Activated CD4-positive, alpha-beta T cell treated with anti-CD3 and anti-CD28 coated beads for 1 hour (primary cell): ENCODE data around the gene DHX29.
"Not testable (repeated sequence)": the region's sequence is repeated elsewhere in the genome, so short reads cannot be mapped to it uniquely, and the experiment has no call there.

Experiments used
- DNase-seq: peaks from one replicate; pipeline ENCODE4 v3.0.0-alpha.2; 2020

DHX29 gene, protein sequence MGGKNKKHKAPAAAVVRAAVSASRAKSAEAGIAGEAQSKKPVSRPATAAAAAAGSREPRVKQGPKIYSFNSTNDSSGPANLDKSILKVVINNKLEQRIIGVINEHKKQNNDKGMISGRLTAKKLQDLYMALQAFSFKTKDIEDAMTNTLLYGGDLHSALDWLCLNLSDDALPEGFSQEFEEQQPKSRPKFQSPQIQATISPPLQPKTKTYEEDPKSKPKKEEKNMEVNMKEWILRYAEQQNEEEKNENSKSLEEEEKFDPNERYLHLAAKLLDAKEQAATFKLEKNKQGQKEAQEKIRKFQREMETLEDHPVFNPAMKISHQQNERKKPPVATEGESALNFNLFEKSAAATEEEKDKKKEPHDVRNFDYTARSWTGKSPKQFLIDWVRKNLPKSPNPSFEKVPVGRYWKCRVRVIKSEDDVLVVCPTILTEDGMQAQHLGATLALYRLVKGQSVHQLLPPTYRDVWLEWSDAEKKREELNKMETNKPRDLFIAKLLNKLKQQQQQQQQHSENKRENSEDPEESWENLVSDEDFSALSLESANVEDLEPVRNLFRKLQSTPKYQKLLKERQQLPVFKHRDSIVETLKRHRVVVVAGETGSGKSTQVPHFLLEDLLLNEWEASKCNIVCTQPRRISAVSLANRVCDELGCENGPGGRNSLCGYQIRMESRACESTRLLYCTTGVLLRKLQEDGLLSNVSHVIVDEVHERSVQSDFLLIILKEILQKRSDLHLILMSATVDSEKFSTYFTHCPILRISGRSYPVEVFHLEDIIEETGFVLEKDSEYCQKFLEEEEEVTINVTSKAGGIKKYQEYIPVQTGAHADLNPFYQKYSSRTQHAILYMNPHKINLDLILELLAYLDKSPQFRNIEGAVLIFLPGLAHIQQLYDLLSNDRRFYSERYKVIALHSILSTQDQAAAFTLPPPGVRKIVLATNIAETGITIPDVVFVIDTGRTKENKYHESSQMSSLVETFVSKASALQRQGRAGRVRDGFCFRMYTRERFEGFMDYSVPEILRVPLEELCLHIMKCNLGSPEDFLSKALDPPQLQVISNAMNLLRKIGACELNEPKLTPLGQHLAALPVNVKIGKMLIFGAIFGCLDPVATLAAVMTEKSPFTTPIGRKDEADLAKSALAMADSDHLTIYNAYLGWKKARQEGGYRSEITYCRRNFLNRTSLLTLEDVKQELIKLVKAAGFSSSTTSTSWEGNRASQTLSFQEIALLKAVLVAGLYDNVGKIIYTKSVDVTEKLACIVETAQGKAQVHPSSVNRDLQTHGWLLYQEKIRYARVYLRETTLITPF (N-terminal part only)

DNA sequence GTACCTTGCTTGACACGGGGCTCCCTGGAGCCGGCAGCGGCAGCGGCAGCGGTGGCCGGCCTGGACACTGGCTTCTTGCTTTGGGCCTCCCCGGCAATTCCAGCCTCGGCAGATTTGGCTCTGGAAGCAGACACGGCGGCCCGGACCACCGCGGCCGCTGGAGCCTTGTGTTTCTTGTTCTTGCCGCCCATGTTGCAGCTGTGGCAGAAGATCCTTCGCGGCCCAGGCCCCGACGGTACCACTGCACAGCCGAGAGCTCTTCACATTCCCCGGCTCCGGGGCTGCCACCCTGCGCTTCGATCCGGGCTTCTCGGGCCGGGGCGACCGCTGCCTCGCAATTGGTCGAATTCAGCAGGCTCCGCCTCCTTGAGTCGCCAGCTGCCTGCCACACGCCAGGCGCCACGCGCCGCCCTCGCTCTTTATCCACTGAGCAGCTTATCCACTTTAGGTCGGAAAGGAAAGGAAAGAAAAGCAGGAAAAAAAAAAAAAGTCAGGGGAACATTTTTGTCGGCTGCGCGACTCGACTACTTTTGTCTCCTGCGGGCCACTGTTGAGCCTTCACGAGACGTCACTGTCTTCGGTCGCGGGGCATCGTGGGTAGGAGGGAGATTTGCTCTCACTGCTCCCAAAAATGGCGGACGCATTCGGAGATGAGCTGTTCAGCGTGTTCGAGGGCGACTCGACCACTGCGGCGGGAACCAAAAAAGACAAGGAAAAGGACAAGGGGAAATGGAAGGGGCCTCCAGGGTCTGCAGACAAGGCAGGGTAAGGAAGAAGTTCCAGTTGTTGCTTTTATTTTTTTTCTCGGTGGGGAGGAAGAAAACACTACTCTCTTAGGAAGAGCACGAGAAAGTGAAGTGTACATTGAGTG, at the start of gene DHX29, which contains the start of gene MTREX:
TSS of gene DHX29 (minus strand) at position 312 of the 871 bp plus-strand sequence. CDS start at position 191, 121 bp downstream.
TSS of gene MTREX (plus strand) at position 607 of the 871 bp plus-strand sequence. CDS start at position 632, 25 bp downstream.
- DNase-seq, result peak; percentile 78

DNA sequence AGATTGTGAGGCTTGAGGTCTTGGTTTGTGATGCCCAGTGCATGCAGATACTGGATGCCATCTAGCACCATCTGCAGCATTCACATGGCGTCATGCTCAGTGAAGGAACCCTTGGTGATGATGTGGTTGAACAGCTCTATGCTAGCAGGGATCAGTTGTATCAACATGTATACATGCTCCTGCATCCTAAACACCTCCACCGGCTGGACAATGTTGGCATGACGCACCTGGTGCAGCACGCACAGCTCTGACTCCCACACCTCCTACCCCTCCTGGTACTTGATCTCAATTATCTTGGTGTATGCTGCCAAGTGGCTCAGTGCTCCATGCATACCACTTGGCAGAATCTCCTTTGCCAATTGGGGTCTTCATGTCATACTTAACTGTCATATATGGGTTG, 49.4 kb upstream of the DHX29 start:
- no peak for DNase-seq

DNA sequence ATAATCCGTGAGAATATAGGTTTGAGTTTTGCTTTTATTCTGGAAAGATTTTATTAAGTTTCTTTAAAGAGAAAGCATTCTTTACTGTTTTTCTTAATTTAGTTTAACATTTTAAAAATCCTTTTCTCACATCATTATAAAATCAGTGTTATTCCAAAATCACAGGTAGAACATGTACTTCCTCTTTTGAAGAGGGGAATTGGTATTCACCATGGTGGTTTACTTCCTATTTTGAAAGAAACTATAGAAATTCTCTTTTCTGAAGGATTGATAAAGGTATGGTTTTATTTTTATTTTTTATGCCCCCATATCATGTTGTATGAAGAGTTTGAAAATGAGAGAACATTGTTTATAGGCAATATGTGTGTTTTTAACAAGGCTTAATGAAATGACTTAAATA, 43.3 kb upstream of the DHX29 start:
- no peak for DNase-seq

DNA sequence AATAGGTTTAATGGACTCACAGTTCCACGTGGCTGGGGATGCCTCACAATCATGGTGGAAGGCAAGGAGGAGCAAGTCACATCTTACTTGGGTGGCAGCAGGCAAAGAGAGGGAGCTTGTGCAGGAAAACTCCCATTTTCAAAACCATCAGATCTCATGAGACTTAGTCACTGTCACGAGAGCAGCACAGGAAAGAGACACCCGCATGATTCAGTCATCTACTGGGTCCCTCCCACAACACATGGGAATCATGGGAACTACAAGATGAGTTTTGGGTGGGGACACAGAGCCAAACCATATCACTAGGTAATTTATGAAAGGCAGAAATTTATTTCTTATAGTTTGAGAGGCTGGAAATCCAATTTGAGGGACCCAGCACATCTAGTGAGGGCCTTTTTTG, 40.3 kb upstream of the DHX29 start:
- DNase-seq, result no peak

DNA sequence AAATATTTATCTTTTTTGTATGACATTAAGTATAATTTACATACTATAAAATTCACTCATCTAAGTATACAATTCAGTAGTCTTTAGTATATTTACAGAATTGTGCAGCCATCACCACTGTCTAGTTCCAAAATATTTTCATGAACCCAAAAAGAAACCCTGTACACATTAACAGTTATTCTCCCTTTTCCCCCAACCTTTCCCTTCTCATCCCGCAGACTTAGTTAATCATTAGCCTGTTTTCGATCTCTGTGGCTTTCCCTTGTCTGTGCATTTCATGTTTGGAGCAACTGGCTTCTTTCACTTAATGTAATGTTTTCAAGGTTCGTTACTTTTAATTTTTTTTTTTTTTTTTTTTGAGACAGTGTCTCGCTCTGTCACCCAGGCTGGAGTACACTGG, 37.8 kb upstream of the DHX29 start:
- no peak for DNase-seq

DNA sequence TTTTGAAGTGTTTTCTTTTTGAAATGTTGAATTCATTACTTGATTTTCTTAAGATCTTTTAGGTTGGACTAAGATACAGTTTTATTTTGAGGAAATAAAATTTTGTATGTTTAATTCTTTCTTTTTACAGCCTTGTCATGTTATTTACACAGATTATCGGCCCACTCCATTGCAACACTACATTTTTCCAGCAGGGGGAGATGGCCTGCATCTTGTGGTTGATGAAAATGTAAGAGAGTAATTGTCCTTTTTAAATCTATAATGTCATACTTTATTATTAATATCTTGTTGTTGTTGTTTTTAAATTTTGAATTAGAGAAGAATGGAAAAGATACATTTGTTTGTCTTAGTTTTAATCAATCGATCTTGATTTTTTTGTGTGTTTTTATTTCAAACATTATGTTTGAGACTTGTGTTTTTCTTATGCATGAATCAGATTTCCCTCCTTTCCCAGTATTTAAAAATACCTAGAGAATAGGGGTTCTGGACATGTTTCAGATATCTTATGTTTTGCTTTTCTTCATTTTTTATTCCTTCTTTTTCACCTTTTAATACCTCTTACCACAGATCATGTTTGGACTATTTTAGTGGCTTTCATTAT, 37.0 kb upstream of the DHX29 start:
- peak; percentile 29 for DNase-seq

DNA sequence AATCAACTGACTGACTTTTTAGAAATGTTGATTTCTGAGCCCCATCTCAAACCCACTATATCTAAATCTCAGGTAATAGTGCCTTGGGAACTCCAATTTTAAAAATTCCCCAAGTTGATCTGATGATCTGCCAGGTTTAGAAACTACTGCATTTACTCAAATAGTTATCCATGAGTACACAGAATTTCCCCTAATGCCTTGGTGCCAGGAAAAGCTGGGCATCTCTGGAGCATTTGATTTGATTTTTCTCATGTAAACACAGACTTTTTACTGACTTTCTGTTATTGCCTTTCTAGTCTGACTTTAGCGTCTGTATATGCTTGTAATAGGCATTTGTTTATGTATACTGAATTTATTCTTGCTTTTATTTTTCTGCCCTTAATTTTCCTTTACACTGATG, 36.1 kb upstream of the DHX29 start:
- no peak for DNase-seq

DNA sequence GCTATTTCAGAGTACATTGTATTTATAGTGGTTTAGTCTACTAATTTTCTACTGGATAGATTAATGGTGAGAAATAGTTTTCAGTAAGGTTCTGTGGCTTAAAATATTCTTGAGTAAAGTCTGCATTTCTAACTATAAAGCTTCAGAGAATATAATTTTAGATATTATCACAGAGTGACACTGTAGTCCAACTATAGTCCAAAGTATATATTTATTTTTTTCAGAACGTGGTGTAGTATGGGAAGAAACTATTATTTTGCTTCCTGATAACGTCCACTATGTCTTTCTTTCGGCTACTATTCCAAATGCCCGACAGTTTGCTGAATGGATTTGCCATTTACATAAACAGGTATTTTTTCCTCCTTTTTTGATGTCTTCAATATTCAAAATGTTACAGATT, 35.6 kb upstream of the DHX29 start:
- DNase-seq, result no peak

DNA sequence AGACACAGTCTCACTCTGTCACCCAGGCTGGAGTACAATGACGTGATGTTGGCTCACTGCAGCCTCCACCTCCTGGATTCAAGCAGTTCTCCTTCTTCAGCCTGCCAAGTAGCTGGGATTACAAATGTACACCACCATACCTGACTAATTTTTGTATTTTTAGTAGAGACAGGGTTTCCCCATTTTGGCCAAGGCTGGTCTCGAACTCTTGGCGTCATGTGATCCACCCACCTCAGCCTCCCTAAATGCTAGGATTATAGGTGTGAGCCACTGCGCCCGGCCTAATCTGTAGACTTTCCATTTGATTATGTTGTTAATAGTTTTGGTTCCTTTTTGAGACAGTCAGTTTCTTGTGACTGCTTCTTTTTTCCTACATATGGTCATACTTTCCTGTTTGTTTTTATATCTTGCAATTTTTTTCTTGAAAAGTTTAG, 31.3 kb upstream of the DHX29 start:
- DNase-seq, result no peak

DNA sequence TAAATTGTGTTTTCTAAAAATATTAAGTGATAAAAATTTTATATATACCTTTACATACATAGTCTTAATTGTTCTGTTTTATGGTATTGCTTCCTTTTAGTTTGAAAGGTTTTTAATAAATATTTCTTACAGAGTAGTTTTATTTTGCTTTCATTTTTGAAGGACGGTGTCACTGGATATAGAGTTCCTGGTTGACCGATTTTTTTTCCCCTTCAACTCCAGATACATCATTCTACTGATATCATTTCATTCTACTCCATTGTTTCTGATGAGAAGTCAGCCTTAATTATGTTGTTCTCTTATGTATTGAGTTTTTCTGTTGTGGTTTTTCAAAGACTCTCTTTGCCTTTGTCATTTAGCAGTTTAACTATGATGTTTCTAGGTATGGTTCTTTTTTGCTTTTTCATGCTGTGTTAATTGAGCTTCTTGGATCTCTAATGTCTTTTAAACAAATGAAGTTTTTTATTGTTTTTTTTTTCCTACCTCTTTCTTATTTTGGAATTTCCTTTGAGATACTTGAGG, 30.7 kb upstream of the DHX29 start:
- DNase-seq, result no peak

DNA sequence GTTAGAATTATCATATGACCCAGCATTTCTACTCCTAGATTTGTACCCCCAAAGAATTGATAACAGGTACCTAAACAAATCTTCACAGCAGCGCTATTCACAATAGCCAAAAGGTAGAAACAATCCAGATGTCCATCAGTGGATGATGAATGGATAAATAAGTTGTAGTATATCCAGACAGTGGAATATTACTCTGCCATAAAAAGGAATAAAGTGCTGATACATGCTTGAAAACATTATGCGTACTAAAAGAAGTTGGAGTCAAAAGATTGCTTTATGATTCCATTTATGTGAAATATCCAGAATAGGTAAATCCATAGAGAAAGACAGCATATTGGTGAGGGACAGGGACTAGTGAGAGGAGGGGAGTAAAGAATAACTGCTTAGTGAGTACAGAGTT, 26.3 kb upstream of the DHX29 start:
- DNase-seq, result no peak

DNA sequence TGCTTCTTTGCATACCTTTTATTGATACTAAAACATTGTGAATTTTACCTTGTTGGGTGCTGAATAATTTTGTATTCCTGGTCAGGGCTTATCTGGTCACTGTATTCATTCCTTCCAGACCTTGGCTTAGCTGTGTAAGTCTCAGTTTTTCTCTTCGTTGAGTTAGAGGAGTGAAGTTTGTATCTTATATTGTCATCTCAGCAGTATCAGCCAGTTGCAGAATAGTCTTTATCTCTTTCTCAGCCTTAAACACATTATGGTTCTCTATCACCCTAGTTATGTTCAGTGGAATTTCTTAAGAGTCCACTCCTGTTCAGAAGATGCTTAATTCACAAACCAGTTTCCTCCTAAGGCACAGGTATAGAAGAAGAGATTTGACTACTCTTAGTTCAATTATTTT, 25.5 kb upstream of the DHX29 start:
- DNase-seq, result no peak

DNA sequence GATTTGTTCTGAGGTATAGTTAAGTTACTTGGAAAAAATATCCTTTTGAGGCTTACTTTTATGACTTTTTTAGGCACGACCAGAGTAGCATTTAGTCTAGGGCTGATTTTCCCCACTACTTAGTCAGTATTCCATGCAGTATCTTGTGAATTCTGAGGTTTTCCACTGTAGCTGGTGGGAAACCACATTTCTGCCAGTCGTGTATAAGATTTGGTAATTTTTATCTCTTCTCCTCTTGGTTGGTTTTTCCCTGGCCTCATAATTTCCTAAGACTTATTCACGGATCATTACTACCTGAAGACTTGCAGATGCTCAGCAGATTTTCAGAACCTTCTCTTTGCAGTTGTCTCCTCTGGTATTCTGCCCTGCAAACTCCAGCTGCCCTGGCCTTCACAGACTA, 23.8 kb upstream of the DHX29 start:
- no peak for DNase-seq

DNA sequence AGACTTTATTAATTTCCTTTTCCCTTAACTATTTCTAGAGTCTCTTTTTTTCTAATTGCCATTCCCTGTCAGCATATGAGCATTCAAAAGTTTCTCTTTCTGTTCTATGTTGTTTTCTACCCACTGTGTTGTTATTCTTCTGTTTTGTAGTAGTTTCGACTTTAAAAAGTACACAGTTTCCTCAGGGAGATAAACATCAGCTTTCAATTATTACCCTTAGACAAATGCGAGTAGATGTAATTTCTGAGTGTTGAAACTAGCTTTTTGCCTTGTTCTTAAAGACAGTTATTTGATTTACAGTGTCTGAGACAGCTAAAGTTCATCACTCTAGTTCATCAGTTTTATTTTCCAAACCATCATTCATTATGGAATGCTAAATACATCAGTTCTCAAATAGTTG, 19.8 kb upstream of the DHX29 start:
- DNase-seq, result no peak

DNA sequence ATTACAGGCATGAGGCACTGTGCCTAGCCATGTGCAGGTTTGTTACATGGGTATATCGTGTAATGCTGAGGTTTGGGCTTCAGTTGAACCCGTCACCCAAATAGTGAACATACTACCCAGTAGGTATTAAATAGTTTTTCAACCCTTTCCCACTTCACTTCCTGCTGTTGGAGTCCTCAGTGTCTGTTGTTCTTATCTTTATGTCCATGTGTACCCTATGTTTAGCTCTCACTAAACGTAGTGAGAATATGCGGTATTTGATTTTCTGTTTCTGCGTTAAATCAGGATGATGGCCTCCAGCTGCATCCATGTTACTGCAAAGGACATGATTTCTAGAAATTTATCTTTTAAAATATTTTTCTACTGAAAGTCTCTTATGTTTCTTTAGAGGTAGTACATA, 18.1 kb upstream of the DHX29 start:
- DNase-seq, result no peak

DNA sequence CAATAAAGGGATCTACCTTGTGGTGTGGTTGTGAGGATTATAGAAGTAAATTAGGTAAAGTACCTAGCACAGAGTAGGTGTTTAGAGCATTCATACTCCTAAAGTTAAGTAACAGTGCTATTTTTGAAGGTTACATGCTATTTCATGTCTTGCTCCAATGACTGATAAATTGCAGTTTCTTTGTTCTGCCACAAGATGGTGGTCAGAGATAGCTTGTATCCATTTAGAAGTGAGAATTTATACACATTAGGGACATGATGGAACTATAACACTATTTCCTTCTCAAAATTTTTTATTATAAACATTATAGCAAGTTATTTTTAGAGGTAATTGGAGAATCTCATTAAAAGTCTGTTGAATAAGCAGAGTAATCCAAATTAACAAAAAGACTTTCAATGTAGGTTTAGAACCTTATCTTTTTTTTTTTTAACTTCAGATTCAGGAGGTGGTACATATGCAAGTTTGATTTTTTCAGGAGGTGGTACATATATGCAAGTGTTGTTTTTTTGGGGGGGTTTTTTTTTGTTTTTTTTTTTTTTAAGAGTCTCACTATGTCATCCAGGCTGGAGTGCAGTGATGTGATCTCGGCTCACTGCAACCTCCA, 17.4 kb upstream of the DHX29 start:
- DNase-seq, result no peak

DNA sequence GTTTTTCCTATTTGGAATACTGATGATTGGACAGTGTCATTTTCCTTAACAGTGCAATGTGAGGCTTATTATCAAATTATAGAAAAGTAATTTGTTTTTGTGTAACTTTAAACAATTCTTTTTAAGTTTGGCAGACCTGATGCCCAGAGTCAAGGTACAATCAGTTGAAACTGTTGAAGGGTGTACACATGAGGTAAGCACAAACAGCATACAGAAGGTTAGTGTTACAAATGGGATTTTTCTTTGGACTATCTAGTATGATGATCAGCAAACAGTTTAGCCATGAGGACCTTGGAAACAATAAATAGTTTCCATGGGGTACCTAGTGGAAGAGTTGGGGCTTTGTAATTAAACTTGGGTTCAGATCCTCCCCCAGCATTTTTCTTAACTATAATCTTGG, 16.5 kb upstream of the DHX29 start:
- DNase-seq, result no peak

DNA sequence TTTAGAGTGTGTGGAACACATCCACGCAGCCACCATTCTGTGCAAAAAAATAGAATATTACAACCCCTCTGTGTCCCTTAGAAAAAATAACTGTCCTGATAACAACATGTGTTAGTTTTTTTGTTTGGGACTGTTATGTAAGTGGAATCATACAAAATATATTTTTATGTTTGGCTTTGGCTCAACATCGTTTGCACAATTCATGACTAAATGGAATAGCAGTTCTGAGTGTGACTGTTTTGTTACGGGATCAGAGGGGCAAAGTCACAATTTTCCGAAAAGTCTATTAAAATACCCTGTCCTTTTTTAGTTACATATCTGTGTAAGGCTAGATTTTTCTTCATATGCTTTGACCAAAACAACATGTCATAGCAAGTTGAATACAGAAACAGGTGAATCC, 13.1 kb upstream of the DHX29 start:
- no peak for DNase-seq

DNA sequence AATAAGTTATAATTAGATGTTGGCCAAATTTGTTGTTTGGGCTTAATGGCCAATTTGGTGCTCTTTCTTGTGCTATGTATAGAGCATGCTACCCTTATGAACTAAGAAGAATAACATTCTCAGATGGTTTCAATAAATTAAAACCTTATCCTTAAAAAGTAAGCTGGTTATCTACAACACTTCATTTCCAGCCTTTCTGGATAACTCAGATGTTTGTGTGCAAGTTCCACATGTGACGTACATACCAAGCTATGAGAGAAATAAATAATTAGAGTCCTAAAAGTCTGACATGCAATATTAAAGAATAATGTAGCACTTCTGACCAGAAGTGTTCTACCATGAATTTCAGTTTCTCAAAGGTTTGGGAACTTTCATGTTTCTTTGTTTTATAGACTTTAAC, 12.0 kb upstream of the DHX29 start:
- DNase-seq, result no peak

DNA sequence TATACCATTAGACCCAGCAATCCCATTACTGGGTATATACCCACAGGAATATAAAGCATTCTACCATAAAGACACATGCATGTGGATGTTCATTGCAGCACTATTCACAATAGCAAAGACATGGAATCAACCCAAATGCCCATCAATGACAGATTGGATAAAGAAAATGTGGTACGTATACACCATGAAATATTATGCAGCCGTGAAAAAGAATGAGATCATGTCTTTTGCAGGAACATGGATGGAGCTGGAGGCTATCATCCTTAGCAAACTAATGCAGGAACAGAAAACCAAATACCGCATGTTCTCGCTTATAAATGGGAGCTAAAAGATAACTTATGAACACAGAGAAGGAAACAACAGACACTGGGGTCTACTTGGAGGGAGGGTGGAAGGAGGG, 10.7 kb upstream of the DHX29 start:
- not testable (repeated sequence) for DNase-seq

DNA sequence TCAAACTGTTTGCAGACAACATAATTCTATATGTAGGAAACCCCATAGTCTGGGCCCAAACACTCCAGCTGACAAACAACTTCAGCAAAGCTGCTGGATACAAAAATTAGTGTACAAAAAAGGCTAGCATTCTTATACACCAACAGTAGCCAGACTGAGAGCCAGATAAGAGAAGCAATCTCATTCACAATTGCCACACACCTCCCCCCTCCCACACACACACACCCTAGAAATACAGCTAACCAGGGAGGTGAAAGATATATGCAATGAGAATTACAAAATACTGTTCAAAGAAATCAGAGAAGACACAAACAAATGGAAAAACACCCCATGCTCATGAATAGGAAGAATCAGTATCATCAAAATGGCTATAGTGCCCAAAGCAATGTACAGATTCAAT, 9.3 kb upstream of the DHX29 start:
- no peak for DNase-seq
